Renal pelvis (tissue), 12 donors: ENCODE measurements around the gene EPHB6. TPM values are rescaled to one million over a fixed set of nuclear protein-coding genes. Genes with fewer than 3 reads are reported as not detected.

Experiments
- DNase-seq: peaks from one replicate; pipeline ENCODE4 v3.0.0-alpha.2; 2013
- long read RNA-seq, 16 experiments: transcript quantifications; one replicate each; lab custom pipeline, GENCODE V29; 2026
- polyA plus RNA-seq, 3 donors: library from polyadenylated mRNA; unstranded; fragments of 120-200 nt; gene quantifications; one replicate each; pipeline ENCODE4 v1.2.1, GENCODE V29; 2013; ENCODE audit not compliant: insufficient read length in 3 of 3

Gene EPHB6, protein sequence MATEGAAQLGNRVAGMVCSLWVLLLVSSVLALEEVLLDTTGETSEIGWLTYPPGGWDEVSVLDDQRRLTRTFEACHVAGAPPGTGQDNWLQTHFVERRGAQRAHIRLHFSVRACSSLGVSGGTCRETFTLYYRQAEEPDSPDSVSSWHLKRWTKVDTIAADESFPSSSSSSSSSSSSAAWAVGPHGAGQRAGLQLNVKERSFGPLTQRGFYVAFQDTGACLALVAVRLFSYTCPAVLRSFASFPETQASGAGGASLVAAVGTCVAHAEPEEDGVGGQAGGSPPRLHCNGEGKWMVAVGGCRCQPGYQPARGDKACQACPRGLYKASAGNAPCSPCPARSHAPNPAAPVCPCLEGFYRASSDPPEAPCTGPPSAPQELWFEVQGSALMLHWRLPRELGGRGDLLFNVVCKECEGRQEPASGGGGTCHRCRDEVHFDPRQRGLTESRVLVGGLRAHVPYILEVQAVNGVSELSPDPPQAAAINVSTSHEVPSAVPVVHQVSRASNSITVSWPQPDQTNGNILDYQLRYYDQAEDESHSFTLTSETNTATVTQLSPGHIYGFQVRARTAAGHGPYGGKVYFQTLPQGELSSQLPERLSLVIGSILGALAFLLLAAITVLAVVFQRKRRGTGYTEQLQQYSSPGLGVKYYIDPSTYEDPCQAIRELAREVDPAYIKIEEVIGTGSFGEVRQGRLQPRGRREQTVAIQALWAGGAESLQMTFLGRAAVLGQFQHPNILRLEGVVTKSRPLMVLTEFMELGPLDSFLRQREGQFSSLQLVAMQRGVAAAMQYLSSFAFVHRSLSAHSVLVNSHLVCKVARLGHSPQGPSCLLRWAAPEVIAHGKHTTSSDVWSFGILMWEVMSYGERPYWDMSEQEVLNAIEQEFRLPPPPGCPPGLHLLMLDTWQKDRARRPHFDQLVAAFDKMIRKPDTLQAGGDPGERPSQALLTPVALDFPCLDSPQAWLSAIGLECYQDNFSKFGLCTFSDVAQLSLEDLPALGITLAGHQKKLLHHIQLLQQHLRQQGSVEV
- polyA plus RNA-seq, result 10 to 100 TPM; 21.3 to 27.8 (median 24.5) TPM
- long read RNA-seq, donor 1, result 0 reads
- long read RNA-seq, donor 2, result 0 reads
- long read RNA-seq, donor 3, partial matches to known transcripts, result 0 of 1 reads
- long read RNA-seq, donor 3, other reads (novel, unspliced or antisense), result 0 of 1 reads
- long read RNA-seq, donor 4, result 0 reads
- long read RNA-seq, donor 5, result 0 reads
- long read RNA-seq, donor 6, partial matches to known transcripts, result 0 of 1 reads
- long read RNA-seq, donor 6, other reads (novel, unspliced or antisense), result 0 of 1 reads
- long read RNA-seq, donor 7, partial matches to known transcripts, result 6 of 6 reads
- long read RNA-seq, donor 7, other reads (novel, unspliced or antisense), result 0 of 6 reads
- long read RNA-seq, donor 8, result 0 reads
- long read RNA-seq, donor 9, partial matches to known transcripts, result 0 of 2 reads
- long read RNA-seq, donor 9, other reads (novel, unspliced or antisense), result 0 of 2 reads
- long read RNA-seq, donor 10, result 0 reads
- long read RNA-seq, donor 11, result 0 reads
- long read RNA-seq, donor 12, result 0 reads
- long read RNA-seq, donor 13, result 0 reads
- long read RNA-seq, donor 14, partial matches to known transcripts, result 9 of 9 reads
- long read RNA-seq, donor 14, other reads (novel, unspliced or antisense), result 0 of 9 reads
- long read RNA-seq, donor 15, partial matches to known transcripts, result 0 of 1 reads
- long read RNA-seq, donor 15, other reads (novel, unspliced or antisense), result 0 of 1 reads
- long read RNA-seq, donor 16, partial matches to known transcripts, result 0 of 1 reads
- long read RNA-seq, donor 16, other reads (novel, unspliced or antisense), result 0 of 1 reads

DNA sequence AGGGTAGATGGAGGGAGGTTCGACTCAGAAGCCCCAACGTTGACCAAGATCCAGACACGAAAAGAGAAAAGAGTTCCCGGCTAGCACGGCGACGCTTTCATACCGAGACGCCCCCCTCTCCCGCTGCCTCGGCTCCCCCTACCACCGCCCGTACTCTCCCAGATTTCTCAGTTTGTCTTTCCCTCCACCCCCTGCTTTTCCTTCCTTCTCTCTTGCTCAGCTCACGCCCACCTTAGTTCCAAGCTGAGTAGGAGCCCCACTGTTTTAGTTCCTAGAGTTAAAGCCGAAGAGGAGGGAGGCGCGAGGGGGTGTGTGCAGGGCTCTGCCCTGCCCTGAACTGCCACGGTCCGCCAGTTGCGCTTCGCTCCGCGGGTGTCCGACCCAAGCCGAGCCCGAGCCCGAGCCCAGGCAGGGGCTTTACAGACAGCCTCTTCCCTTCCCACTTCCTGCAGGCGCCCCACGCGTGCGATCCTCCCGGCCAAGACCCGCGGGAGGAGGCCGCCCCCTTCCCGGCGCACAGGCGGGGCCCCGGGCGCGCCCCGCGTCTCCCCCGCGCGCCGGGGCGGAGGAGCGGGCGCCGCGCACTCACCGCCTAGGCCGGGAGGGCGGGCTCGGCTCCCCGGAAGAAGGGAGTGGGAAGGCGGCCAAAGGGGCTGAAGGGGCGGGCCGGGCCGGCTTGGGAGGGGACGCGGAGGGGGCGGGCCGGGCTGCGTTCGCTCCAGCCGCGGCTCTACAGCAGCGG lies at the start of gene EPHB6:
TSS of gene EPHB6 (plus strand) at position 705 of the 742 bp plus-strand sequence. CDS start 8,152 bp downstream, outside the sequence.
- peak; percentile 73 for DNase-seq

DNA sequence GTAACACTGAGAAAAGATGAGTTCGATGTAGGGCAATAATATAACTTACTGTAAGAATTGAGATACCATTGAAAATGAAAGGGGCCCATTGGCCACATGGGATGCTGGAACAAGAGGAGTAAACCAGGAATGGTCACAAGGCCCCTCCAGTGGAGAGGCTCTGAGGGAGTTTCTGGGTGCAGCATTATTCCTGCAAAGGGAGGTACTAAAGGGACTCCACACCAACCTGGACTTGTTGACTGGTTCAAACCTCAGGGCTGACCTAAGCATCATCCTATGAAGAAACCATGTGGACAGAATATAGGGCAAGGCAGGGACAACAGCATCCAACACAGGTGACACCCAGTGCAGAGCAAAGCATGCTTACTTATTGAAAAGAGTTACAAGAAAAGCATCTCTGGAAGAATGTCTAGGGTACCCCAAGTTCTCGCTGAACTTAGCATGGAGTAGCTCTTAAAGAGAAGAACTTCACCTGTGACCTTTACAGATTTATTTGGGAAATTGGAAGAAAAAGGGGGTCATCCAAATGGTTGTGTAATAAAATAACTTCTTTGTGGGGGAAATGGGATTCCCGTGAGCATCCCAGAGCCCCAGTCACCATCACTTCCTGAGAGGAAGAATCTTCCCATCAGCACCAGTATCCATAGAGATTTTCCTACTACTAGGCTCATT lies 49.4 kb upstream of the EPHB6 start:
- no peak for DNase-seq

DNA sequence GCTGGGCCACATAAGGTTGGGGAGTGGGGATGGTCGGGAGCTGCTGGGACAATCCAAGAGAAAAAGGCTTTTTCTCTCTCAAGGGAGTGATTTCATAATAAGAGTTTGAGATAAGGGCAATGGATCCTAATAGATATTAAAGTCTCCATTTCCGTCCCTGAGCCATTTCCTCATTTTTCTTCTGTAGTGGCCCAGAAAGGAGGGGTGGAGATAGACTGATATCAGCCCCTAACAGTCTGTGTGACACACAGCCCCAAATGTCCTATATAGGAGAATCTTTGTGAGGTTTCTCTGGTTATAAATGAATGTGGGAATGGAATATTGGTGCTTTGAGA lies 48.9 kb upstream of the EPHB6 start:
- DNase-seq, result no peak

DNA sequence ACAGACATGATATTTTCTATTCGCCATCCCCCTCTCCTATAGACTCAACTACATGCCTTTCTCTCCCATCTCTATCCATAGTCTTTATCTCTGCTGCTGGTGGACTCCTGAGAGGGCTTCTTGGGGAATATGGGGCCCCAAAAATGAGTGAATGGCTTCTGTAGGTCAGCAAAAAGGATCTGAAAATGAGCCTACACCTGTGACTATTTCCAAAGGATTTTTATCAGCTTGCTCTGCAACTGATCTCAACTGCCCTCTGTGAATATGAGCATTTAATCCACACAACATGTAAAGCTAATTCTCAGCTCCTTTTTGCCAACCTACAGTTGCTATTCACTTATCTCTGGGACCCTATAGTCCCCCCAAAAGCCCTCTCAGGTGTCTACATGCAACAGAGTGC lies 47.9 kb upstream of the EPHB6 start:
- no peak for DNase-seq

DNA sequence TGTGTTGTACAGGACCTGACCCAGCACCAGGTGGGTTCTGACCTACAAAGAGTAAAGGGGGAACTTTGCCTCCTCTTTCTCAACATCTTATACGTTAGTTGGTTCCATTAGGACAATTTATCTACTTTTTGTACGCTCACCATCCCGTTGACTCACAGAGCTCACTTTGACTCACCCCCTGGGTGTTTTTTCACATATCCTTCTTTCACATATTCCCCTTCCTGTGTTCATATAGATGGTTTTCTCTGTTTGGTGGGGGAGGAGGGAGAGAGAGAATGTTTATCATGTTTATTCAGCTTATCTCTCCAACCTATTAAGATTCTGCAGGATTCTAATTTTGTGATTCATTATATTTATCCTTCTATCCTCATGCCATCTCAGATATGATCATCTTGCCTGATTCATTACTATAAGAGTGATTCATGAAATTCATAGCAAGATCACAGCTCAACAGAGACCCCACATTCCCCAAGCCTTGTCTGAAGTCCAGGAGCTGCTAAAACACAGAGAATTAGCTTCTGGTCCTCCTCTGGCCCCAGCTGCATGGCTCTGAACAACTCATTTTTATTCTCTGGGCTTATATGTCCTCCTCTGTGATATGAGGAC lies 46.9 kb upstream of the EPHB6 start:
- DNase-seq, result no peak

DNA sequence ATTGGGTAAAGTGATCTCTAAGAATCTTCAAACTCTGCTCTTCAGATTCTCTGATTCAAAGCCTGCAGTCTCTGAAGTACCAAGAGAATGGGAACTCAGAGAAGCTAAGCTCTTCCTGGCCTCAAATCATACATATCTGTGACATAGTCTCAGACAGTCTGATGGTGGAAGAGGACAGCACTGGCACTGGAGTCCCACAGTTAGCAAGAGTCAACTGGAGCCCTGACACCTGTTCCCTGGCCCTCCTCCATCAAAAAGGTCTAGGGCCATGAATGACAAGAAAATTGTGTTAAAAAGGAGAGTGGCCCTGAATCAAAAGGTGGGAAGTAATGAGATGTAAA lies 46.4 kb upstream of the EPHB6 start:
- DNase-seq, result no peak

DNA sequence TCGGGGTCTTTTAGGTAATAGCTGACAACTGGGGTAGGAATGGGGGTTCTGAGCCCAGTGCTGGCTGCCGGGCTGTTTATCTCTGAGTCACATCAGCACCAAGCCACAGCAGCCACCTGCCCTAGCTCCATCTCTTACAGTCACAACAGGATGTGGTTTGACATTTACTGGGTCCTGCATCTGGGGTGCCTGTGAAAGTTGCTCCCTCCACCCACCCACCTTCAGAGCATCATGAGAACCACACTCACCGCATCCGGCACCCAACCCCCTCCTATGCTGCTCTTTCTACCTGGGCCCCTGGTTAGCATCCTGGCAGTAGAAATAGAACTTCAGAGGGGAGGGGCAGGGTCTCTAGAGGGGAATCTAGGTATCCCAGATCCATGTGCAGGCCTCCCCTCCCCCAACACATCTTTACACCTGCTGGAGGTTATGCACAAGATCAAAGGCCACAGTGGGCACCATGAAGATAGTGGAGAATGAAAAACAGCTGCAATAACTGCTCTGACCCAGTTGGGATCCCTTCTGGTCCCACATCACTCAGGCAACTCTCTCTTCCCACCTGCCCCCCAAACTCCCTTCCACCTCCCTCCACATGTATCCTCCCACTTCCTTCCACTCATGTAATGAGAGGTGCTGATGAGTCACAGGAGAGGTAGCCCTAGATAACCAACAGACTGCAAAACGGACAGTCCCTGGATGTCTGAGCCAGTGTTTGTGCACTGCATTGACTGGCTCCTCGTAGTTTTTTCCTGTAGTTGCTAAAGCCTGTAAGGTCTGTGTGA lies 45.9 kb upstream of the EPHB6 start:
- DNase-seq, result no peak

DNA sequence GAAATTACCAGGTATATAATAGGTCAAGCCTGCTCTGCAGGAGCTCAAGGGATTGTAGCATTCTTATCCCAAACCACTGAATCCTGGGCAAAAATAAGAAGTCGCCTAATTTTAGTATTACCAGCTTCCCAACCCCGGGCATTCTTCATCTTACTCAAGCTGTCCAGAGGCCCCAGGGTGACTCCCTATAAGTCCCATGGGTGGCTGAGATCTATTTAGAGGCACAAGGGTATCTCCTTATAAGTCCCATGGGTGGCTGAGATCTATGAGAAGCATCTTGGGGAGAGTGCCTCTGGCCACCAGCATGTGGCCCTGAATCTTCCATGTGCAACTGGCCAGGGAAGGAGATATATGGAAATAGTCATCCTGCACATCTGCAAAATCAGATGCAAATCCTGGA lies 45.2 kb upstream of the EPHB6 start:
- DNase-seq, result no peak

DNA sequence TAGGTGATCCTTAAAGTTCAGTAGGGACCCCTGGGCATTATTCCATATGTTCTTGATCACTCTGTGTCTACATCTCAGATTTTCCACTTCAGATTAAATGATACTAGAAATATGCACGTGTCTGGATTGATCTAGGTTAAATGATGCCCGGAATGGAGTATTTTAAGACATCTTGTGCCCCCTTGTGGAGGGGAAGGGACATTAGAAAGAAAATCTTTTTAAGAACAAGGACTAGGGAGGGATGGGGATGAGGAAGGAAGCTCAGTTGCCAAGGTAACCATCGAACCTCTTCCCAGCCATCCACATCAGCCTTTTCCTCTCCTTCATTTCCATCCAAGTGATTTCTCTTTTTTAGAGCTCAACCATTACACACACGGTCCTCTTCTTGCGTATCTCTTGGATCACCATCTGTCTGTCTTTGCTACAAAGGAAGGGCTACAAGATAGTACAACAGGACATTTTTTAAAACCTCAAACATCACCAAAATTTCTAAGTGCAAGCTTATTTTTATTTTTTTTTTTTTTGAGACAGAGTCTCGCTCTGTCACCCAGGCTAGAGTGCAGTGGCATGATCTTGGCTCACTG lies 43.6 kb upstream of the EPHB6 start:
- DNase-seq, result no peak

DNA sequence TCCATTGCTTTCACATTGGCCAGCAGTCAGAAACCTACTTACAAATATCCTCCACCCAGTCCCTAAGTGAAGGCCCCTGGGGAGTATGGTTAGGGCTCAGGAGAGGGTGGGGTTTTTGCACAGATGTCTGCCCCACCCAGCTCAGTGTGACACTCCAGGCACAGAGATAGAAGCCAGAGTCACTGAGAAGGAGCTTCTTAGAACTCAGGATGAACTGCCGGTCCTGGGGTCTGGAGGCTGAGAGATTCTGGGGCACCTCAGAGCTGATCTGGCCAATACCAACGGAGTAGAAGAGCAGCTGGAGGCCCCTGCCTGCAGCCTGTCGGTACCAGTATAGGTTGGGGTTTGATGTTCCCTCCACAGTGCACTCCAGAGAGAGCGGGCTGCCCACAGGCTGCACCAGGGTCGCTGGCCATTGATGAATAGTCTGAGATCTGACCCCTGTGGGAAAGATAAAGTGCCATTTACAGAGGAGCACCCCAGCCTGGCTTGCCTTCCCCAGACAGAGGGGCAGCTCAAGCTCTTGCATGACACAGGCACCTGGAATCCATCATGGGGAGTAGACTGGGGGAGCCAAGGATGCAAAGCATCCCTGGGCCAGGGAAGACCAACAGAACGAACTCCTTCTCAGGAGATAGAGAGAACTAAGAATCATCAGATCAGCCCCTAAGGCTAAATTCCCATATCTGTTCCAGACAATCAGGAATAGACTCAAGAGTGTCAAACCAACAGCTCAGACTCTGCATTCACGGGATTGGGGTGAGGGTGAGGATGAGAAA lies 42.2 kb upstream of the EPHB6 start:
- DNase-seq, result no peak

DNA sequence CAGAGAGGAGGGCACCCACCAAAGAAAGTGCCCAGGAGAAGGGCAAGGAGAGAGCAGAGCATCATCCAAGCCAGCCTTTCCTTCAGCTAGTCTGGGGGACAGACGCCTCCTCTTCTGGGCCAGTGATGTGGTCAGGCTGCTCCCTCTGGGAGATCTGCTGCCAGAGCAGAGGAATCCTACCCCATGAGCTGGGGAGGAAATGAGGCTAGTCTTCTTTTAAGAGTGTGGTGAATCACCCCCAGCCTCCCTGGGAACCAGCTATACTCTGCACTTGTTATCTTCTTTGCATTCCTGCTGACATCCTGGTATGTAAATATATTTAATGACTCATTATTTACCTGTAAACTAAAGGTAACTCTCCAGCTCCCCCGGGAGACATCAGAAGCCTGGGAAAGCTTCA lies 41.6 kb upstream of the EPHB6 start:
- DNase-seq, result no peak

DNA sequence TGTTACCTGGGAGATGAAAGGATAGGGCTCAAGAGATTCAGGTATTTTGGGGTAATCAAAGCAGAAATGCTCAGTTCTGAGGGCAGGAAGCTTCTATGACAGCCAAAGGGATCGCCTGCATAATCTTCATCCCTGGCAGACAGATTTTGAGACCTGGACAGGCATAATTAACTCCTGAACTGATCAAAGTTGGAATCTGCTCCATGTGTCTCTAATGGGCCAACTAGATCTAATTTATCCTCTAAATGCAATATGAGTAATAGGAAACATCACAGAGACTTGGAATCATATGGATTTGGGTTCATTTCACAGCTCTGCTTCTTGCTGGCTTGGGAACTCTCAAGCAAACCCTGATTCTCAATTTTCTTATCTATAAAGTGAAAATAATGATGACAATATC lies 41.2 kb upstream of the EPHB6 start:
- no peak for DNase-seq

DNA sequence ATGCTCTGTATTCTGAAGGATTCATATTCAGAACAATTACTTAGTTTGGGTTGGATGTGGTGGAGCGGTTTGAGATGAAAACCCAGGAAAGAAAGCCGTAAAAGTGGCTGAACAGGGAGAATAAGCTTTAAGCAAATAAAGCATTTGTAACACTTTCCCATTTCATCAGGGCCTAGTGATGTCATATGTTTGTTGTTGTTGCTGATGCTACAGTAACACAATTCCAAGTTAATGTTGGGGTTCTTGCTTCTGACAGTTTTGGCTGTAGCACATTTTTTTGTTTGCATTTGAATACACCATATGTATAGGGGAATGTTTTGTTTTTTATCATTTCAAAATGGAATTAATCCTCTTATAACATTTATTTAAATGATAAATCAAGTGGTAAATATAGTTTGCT lies 40.4 kb upstream of the EPHB6 start:
- DNase-seq, result no peak

DNA sequence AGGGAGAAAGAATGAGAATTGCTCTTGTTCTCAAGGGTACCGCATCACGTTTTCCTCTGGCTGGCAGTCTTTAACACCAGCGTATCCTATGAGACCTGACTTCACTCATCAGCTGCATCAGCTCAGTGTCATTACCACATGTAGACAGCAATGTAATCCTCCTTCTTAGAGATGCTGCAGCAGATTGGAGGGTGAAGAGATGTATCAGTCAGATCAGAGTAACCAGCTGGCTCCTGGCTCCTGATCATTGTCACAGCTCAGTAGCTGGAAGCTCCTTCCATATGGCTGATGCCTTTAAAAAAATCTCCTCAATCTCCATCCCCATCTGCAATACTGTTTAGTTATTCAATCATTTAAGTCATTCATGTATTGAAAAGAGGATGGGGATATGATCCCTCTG lies 39.7 kb upstream of the EPHB6 start:
- DNase-seq, result no peak

DNA sequence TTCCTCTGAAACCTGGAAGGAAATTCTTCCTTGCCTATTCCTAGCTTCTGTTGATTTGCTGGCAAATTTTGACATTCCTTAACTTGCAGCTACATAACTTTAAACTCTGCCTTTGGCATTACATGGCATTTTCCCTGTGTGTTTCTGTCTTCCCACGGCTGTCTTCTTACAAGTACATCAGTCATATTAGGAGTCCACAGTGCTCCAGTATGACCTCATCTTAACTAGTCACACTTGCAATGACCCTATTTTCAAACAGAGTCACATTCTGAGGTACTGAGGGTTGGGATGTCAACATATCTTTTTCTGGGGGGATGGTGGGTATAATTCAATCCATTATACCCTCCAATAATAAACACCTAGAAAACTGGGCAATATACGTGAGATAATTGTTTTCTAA lies 37.4 kb upstream of the EPHB6 start:
- DNase-seq, result no peak

DNA sequence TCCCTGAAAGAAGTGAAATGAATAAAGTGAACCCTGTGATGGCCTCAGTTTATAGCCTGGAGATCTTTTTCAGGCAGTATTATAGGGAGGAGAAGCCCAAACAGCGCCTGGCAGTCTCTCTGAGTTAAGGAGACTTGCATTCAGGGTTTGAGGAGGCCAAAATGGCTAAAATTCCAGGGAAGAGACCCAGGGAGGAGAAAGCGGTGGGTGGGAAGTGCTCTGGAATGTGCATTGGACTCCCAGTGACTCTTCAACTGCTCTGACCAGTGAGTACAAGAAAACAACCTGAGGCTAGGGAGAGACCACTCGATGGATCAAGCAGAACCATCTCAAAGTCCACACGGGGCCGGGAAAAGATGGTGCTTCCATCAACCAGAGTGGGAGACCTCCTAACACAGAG lies 35.3 kb upstream of the EPHB6 start:
- DNase-seq, result no peak

DNA sequence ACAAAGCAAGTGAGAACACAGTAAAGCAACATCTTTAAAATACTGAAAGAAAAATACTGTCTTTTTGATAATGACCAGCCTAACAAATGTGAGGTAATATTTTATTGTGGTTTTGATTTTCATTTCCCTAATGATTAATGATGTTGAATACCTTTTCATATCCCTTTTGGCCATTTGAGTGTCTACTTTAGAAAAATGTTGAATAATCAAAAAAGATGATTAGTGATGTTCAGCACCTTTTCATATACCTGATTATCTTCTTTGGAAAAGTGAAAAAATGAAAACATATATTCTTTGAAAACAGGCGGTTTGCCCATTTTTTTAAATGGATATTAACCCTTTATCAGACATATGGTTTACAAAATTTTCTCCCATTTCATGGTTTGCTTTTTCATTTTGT lies 32.2 kb upstream of the EPHB6 start:
- no peak for DNase-seq
